Activated T-cell treated with anti-CD3 and anti-CD28 coated beads, Interleukin-2, amount 50 U/mL, for 4 hours (primary cell): ENCODE results near the gene IL5RA. TPM values are rescaled to one million over a fixed set of nuclear protein-coding genes. Genes with fewer than 3 reads are reported as not detected.

ENCODE experiments used
- ATAC-seq, 2 donors: fragments of 200-7000 bp; cut with Tn5 transposase; one replicate each; pipeline ENCODE4 v1.10.0; 2021
- DNase-seq: peaks from one replicate; pipeline ENCODE4 v3.0.0-alpha.2; 2020
- H3K27me3 Mint-ChIP-seq: one replicate; pipeline ENCODE4 v1.8.0; 2021; ENCODE audit warnings: low read depth, mixed read lengths
- H3K36me3 Mint-ChIP-seq: one replicate; pipeline ENCODE4 v1.8.0; 2022; ENCODE audit warnings: mixed read lengths; ENCODE audit not compliant: insufficient read depth
- H3K4me1 Mint-ChIP-seq: one replicate; pipeline ENCODE4 v1.8.0; 2021; ENCODE audit warnings: low read depth, mixed read lengths
- H3K4me3 Mint-ChIP-seq: one replicate; pipeline ENCODE4 v1.8.0; 2021; ENCODE audit warnings: mild to moderate bottlenecking, moderate library complexity, mixed read lengths
- H3K9me3 Mint-ChIP-seq: one replicate; pipeline ENCODE4 v1.8.0; 2021; ENCODE audit warnings: mixed read lengths
- total RNA-seq, 3 donors: library from RNA; stranded (reverse); gene quantifications; one replicate each; pipeline ENCODE4 v1.2.1, GENCODE V29; 2021

Gene IL5RA, protein sequence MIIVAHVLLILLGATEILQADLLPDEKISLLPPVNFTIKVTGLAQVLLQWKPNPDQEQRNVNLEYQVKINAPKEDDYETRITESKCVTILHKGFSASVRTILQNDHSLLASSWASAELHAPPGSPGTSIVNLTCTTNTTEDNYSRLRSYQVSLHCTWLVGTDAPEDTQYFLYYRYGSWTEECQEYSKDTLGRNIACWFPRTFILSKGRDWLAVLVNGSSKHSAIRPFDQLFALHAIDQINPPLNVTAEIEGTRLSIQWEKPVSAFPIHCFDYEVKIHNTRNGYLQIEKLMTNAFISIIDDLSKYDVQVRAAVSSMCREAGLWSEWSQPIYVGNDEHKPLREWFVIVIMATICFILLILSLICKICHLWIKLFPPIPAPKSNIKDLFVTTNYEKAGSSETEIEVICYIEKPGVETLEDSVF
- under 1 TPM; 0.10 to 0.35 (median 0.34) TPM for total RNA-seq

DNA sequence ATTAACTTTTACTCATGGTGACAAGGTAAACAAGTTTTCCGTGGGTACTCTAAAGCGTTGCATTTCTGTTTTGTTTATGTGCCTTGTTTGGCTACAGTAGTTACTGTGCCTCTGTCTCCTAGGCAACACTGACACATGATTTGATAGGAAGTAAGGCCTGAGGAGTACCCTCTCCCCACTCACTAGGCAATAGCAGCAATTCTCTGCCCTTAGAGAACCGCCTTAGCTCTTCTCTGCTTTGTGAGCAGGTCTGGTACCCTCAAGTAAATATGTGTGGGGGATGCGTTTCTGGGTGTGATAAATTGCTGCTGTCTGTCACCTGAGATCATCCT is at the start of gene IL5RA:
IL5RA (minus strand) TSS at position 76 of the 332 bp plus-strand sequence. CDS start 5,390 bp downstream, outside the sequence.
- Mint-ChIP-seq H3K4me1 (peaks cover 22% of the 10 kb centered on the region), H3K4me3 (peak within 1 kb of the TSS; percentile 34), H3K36me3 (no peaks in the 10 kb centered on the region), H3K9me3 (no peaks in the 10 kb centered on the region), H3K27me3 (peaks cover 4% of the 10 kb centered on the region)
- peak; percentile 48 to 64 for ATAC-seq
- no peak for DNase-seq

DNA sequence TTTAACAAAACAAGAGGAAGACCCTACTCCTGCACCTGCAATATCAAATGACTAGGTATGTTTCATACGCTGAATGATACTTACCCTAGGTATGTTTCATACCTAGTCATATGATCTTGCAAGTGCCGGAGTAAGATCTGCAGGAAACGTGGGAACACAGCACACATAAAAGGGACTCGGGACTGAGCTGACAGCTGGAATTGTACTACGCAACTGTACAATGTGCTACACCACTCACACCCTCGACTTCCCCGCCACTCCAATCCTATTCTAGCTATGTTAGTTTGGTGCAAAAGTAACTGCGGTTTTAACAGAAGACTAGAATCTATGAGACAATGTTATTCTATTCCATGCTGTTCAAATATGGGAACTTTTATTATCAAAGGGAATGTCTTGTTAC is 47.3 kb upstream of the IL5RA start:
- no peaks in the 10 kb centered on the region for H3K27me3 Mint-ChIP-seq
- DNase-seq = no peak
- no peak overlapping the region for H3K4me3 Mint-ChIP-seq
- H3K9me3 Mint-ChIP-seq = no peaks in the 10 kb centered on the region
- ATAC-seq = peak in 1 of 2 donors; percentile 41
- H3K4me1 Mint-ChIP-seq = peaks cover 42% of the 10 kb centered on the region
- H3K36me3 Mint-ChIP-seq = peaks cover 41% of the 10 kb centered on the region

DNA sequence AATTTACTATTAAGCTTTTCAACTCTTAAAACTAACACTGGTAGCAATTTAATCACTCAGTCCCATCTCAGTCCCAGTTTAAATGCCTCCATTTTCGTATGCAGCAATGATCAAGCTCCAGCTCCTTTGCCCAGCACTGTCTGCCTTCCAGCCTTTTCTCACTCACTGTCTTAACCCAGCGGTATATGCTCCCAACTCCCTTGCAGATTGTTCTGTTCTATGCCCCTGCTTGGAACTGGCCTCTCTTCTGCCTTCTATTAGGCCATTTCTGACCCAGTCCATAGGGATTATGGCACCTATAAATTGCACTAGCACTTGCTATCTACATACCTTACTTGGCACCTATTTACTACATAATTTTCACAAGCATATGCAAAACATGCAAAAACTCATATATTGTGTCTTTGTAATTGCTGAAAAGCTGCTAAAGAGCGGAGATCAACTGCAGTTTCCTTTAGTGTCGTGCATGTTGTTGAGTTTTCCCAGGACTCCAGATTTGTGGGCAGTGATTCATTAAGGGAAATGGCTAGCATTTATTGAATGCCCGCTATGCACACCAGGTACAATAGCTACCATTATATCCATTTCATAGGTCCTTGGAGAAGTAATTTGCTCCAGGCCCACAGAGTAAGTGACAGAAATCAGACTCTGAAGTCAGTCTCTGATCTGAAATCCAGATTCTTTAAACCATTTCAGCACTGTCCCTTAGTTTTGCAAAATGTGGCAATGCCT is 44.9 kb upstream of the IL5RA start:
- Mint-ChIP-seq H3K36me3 (peaks cover 49% of the 10 kb centered on the region), H3K27me3 (no peaks in the 10 kb centered on the region), H3K4me3 (no peak overlapping the region), H3K4me1 (peaks cover 43% of the 10 kb centered on the region), H3K9me3 (no peaks in the 10 kb centered on the region)
- DNase-seq (no peak), ATAC-seq (no peak)

GRCh38 chr3:3151513-3151912 is 41.3 kb upstream of the IL5RA start:
- H3K9me3 Mint-ChIP-seq = no peaks in the 10 kb centered on the region
- no peak overlapping the region for H3K4me3 Mint-ChIP-seq
- no peaks in the 10 kb centered on the region for H3K27me3 Mint-ChIP-seq
- peaks cover 48% of the 10 kb centered on the region for H3K36me3 Mint-ChIP-seq
- no peak for ATAC-seq
- DNase-seq = no peak
- peaks cover 28% of the 10 kb centered on the region for H3K4me1 Mint-ChIP-seq

GRCh38 chr3:3149560-3149959 is 39.4 kb upstream of the IL5RA start:
- H3K36me3 Mint-ChIP-seq = peaks cover 56% of the 10 kb centered on the region
- DNase-seq (no peak), ATAC-seq (no peak)

GRCh38 chr3:3145831-3146230 is 35.7 kb upstream of the IL5RA start:
- ATAC-seq (no peak), DNase-seq (no peak)
- H3K36me3 Mint-ChIP-seq = peaks cover 54% of the 10 kb centered on the region
- no peaks in the 10 kb centered on the region for H3K27me3 Mint-ChIP-seq
- no peaks in the 10 kb centered on the region for H3K9me3 Mint-ChIP-seq
- peaks cover 17% of the 10 kb centered on the region for H3K4me1 Mint-ChIP-seq
- H3K4me3 Mint-ChIP-seq = no peak overlapping the region

More at GRCh38 chr3:3149560-3149959, 39.4 kb upstream of the IL5RA start:
- Mint-ChIP-seq H3K27me3 (no peaks in the 10 kb centered on the region), H3K4me3 (no peak overlapping the region), H3K4me1 (peaks cover 25% of the 10 kb centered on the region), H3K9me3 (no peaks in the 10 kb centered on the region)

- ATAC-seq = no peak
- no peaks in the 10 kb centered on the region for H3K9me3 Mint-ChIP-seq
Measured at GRCh38 chr3:3141939-3142338, 31.8 kb upstream of the IL5RA start.

DNA sequence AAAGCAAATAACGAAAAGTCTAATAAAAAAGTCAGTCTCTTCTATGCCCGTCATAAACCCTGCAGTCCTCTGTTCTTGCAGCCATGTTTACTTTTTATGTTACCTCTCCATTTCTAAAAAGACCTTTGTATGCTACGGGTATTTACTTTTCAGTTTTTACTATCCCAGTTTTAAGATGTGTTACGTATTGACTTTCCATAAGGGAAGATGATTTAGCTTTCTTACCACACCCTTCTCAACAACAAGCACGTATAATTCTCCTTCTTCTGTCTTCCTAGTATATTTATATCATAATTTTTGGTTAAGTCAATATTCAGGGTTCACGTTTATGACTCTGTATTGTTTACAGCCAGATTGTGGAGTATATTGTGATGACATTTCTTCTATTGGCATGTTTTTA is 27.4 kb upstream of the IL5RA start:
- Mint-ChIP-seq H3K36me3 (peaks cover 51% of the 10 kb centered on the region), H3K4me1 (peaks cover 48% of the 10 kb centered on the region), H3K27me3 (no peaks in the 10 kb centered on the region), H3K4me3 (no peak overlapping the region), H3K9me3 (no peaks in the 10 kb centered on the region)
- DNase-seq (no peak), ATAC-seq (no peak)

More at GRCh38 chr3:3141939-3142338, 31.8 kb upstream of the IL5RA start:
- no peak for DNase-seq
- Mint-ChIP-seq H3K36me3 (peaks cover 58% of the 10 kb centered on the region), H3K4me1 (peaks cover 16% of the 10 kb centered on the region), H3K4me3 (no peak overlapping the region), H3K27me3 (no peaks in the 10 kb centered on the region)

DNA sequence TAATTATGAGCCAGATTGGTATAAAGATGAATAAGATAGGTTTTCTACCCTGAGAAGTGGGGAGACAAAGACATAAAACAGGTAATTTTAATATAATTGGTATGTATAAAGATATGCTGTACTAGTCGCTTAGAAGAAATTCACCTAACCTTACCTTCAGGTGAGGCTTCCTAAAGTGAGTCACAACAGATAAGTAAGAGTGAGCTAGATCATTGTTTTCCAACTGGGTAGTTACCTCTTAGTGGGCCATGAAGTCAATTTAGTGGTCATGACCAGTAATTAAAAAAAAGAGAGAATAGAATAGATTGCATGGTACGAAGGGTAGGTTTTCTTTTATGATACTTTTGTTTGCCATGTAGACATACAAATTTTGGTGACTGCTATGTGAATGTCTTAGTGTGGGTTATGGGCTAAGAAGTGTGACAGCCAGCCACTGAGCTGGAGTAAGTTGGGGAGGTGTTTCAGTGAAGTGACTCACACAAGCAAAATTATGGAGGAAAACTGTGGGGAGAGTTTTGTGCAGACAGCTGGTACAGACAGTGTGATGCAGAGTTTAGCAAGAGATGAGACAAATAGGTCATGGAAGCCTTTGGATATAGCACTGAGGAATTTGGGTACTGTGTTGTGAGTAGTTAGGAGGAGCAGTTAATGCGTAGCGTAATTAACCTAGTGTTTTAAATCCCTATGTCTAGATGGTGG is 24.7 kb upstream of the IL5RA start:
- peaks cover 47% of the 10 kb centered on the region for H3K4me1 Mint-ChIP-seq
- H3K27me3 Mint-ChIP-seq = no peaks in the 10 kb centered on the region
- no peaks in the 10 kb centered on the region for H3K9me3 Mint-ChIP-seq
- DNase-seq (no peak), ATAC-seq (peak; percentile 77 to 87)
- H3K36me3 Mint-ChIP-seq = peaks cover 47% of the 10 kb centered on the region
- peak overlapping the region; percentile 8 for H3K4me3 Mint-ChIP-seq

- H3K27me3 Mint-ChIP-seq = no peaks in the 10 kb centered on the region
- H3K36me3 Mint-ChIP-seq = peaks cover 42% of the 10 kb centered on the region
- peaks cover 49% of the 10 kb centered on the region for H3K4me1 Mint-ChIP-seq
Measured at GRCh38 chr3:3133500-3133899, 23.3 kb upstream of the IL5RA start.

GRCh38 chr3:3129579-3129978 is 19.4 kb upstream of the IL5RA start:
- H3K27me3 Mint-ChIP-seq = no peaks in the 10 kb centered on the region
- ATAC-seq (no peak), DNase-seq (no peak)
- peak overlapping the region; percentile 98 for H3K4me3 Mint-ChIP-seq
- peaks cover 26% of the 10 kb centered on the region for H3K36me3 Mint-ChIP-seq
- no peaks in the 10 kb centered on the region for H3K9me3 Mint-ChIP-seq
- peaks cover 48% of the 10 kb centered on the region for H3K4me1 Mint-ChIP-seq

More at GRCh38 chr3:3133500-3133899, 23.3 kb upstream of the IL5RA start:
- Mint-ChIP-seq H3K9me3 (no peaks in the 10 kb centered on the region), H3K4me3 (no peak overlapping the region)
- ATAC-seq (no peak), DNase-seq (no peak)

- Mint-ChIP-seq H3K4me1 (peaks cover 32% of the 10 kb centered on the region), H3K27me3 (no peaks in the 10 kb centered on the region), H3K4me3 (peak overlapping the region; percentile 98), H3K9me3 (no peaks in the 10 kb centered on the region), H3K36me3 (peaks cover 18% of the 10 kb centered on the region)
- DNase-seq (peak; percentile 21), ATAC-seq (peak; percentile 20 to 30)
Measured at GRCh38 chr3:3127432-3128010, 17.3 kb upstream of the IL5RA start.

DNA sequence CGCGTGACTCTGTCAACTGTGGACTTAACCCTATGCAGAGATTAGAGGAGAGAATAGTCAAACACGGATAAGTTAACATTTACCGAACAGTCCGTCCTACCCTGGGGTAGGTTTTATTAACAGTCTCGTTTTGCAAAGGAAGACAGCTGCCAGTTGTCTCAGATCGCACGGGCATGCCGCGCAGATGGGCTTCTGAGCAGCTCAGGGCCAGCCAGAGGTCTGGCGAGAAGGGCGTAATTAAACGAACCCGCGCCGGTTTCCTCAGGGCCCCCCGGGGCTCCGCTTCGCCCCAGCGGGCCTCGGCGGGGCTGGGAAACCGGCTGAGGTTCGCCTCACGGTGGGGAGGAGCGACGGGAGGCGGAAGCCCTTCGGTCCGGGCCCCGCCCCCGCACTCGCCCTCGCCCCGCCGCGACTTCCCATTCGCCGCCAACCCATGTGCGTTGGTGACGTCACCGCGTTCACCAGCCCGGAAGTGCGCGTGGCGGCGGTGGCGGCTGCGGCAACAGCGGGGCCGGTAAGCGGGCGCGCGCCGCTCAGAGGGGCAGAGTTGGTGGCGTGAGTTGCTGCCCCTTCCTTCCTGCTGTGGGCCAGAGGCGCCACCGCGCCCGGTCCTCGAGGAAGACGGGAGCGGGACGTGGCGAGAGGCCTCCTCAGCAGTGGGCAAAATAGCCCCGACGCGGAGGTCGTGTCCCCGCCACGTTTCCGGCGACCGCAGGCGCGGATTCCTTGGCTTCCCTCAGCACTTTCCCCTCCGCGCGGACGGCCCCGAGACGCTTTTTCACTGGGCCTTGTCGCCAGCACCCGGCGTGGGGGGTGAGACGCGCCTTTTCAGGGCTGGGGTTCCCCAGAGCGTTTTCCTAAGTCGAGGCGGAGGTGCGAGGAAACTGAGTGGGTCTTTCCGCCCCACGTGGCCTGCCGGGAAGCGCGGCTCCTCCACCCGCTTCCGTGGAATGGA is 16.6 kb upstream of the IL5RA start, which contains the start of gene TRNT1:
TRNT1 (plus strand) TSS at position 464 of the 955 bp plus-strand sequence. CDS start 2,101 bp downstream, outside the sequence.
- H3K27me3 Mint-ChIP-seq = no peaks in the 10 kb centered on the region
- no peaks in the 10 kb centered on the region for H3K9me3 Mint-ChIP-seq
- DNase-seq = peak; percentile 97
- H3K36me3 Mint-ChIP-seq = peaks cover 18% of the 10 kb centered on the region
- H3K4me3 Mint-ChIP-seq = peak within 1 kb of the TSS; percentile 98
- peaks cover 32% of the 10 kb centered on the region for H3K4me1 Mint-ChIP-seq
- ATAC-seq = peak; percentile 91 to 94
